Trophoblast cell (in vitro differentiated cells and primary cell): ENCODE results near the gene FRAT2. TPM values are rescaled to one million over a fixed set of nuclear protein-coding genes. Genes with fewer than 3 reads are reported as not detected.
A peak's percentile ranks its signal among the peaks of the same experiment; 100 is the strongest.

Experiments
- DNase-seq, 2 donors: peaks; one replicate each; pipeline ENCODE4 v3.0.0-alpha.2; 2016
- H2AFZ ChIP-seq: 2 replicates; pipeline ENCODE4 v1.6.1; 2013; ENCODE audit warnings: low read length, moderate library complexity, mild to moderate bottlenecking; ENCODE audit not compliant: insufficient read depth, poor library complexity
- H2AK5ac ChIP-seq: 2 replicates; pipeline ENCODE4 v1.6.1; 2013; ENCODE audit warnings: mild to moderate bottlenecking, low read length
- H2BK120ac ChIP-seq: 2 replicates; pipeline ENCODE4 v1.6.1; 2013; ENCODE audit warnings: low read length, mild to moderate bottlenecking, moderate library complexity; ENCODE audit not compliant: insufficient read depth, poor library complexity
- H2BK12ac ChIP-seq: 2 replicates; pipeline ENCODE4 v1.6.1; 2013; ENCODE audit warnings: mild to moderate bottlenecking, low read length, moderate library complexity
- H2BK5ac ChIP-seq: 2 replicates; pipeline ENCODE4 v1.6.1; 2013; ENCODE audit warnings: low read length, low read depth, moderate library complexity, mild to moderate bottlenecking; ENCODE audit not compliant: poor library complexity
- H3K14ac ChIP-seq: 2 replicates; pipeline ENCODE4 v1.6.1; 2013; ENCODE audit warnings: mild to moderate bottlenecking, low read length
- H3K18ac ChIP-seq: 2 replicates; pipeline ENCODE4 v1.6.1; 2013; ENCODE audit warnings: mild to moderate bottlenecking, low read length
- H3K23ac ChIP-seq: 2 replicates; pipeline ENCODE4 v1.6.1; 2013; ENCODE audit warnings: low read length
- H3K27ac ChIP-seq: 2 replicates; pipeline ENCODE4 v1.5.1; 2013; ENCODE audit warnings: low read depth, mild to moderate bottlenecking, inconsistent platforms, low read length, moderate library complexity
- H3K27me3 ChIP-seq: 2 replicates; pipeline ENCODE4 v1.6.1; 2013; ENCODE audit warnings: inconsistent platforms, mild to moderate bottlenecking, low read length, moderate library complexity; ENCODE audit not compliant: insufficient read depth
- H3K36me3 ChIP-seq, 2 experiments: 1 replicate in 1 of 2; 2 replicates in 1 of 2; pipeline ENCODE4 v1.6.1; 2013; ENCODE audit warnings: low read length in 2 of 2, mild to moderate bottlenecking in 2 of 2, moderate library complexity in 1 of 2; ENCODE audit not compliant: insufficient read depth in 2 of 2, control insufficient read depth in 1 of 2
- H3K4ac ChIP-seq: 2 replicates; pipeline ENCODE4 v1.6.1; 2013; ENCODE audit warnings: low read depth, mild to moderate bottlenecking, low read length, moderate library complexity
- H3K4me1 ChIP-seq, 2 experiments: 1 replicate in 1 of 2; 2 replicates in 1 of 2; pipeline ENCODE4 v1.6.1; 2013; ENCODE audit warnings: low read length in 2 of 2, mild to moderate bottlenecking in 2 of 2, moderate library complexity in 1 of 2; ENCODE audit not compliant: insufficient read depth in 2 of 2, control insufficient read depth in 1 of 2
- H3K4me2 ChIP-seq: 2 replicates; pipeline ENCODE4 v1.6.1; 2013; ENCODE audit warnings: inconsistent platforms, mild to moderate bottlenecking, low read length, moderate library complexity
- H3K4me3 ChIP-seq: 2 replicates; pipeline ENCODE4 v1.5.1; 2013; ENCODE audit warnings: mild to moderate bottlenecking, low read depth, low read length, inconsistent platforms
- H3K79me1 ChIP-seq: one replicate; pipeline ENCODE4 v1.6.1; 2013; ENCODE audit warnings: low read length
- H3K79me2 ChIP-seq: 2 replicates; pipeline ENCODE4 v1.6.1; 2013; ENCODE audit warnings: low read length, mild to moderate bottlenecking; ENCODE audit not compliant: control insufficient read depth, insufficient read depth, poor library complexity
- H3K9ac ChIP-seq: 2 replicates; pipeline ENCODE4 v1.6.1; 2013; ENCODE audit warnings: mild to moderate bottlenecking, low read length
- H3K9me3 ChIP-seq: 2 replicates; pipeline ENCODE4 v1.6.1; 2013; ENCODE audit warnings: low read depth, mild to moderate bottlenecking, control low read depth, inconsistent platforms, low read length; ENCODE audit not compliant: insufficient read depth
- H4K12ac ChIP-seq: 2 replicates; pipeline ENCODE4 v1.6.1; 2013; ENCODE audit warnings: low read depth, mild to moderate bottlenecking, low read length, moderate library complexity
- H4K8ac ChIP-seq: 2 replicates; pipeline ENCODE4 v1.6.1; 2013; ENCODE audit warnings: low read depth, mild to moderate bottlenecking, low read length, moderate library complexity
- H4K91ac ChIP-seq: one replicate; pipeline ENCODE4 v1.6.1; 2013; ENCODE audit warnings: low read depth, mild to moderate bottlenecking, low read length, moderate library complexity
- WGBS: extraction: QIAGEN DNeasy Blood & Tissue Kit; methylation state at CpG from one replicate; pipeline ENCODE4 v1.1.7; 2013; ENCODE audit warnings: missing lambda C conversion rate; ENCODE audit not compliant: insufficient read length, insufficient coverage; ENCODE audit errors: extremely low coverage; 5-methylcytosine and 5-hydroxymethylcytosine counted together
- polyA plus RNA-seq: library from polyadenylated mRNA; stranded (reverse); fragments of 200-250 nt; gene quantifications from 2 replicates; pipeline ENCODE4 v1.2.3, GENCODE V29; 2013

FRAT2 gene, protein sequence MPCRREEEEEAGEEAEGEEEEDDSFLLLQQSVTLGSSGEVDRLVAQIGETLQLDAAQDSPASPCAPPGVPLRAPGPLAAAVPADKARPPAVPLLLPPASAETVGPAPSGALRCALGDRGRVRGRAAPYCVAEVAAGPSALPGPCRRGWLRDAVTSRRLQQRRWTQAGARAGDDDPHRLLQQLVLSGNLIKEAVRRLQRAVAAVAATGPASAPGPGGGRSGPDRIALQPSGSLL
- polyA plus RNA-seq: 6.7 and 6.8 TPM in 2 replicates

DNA sequence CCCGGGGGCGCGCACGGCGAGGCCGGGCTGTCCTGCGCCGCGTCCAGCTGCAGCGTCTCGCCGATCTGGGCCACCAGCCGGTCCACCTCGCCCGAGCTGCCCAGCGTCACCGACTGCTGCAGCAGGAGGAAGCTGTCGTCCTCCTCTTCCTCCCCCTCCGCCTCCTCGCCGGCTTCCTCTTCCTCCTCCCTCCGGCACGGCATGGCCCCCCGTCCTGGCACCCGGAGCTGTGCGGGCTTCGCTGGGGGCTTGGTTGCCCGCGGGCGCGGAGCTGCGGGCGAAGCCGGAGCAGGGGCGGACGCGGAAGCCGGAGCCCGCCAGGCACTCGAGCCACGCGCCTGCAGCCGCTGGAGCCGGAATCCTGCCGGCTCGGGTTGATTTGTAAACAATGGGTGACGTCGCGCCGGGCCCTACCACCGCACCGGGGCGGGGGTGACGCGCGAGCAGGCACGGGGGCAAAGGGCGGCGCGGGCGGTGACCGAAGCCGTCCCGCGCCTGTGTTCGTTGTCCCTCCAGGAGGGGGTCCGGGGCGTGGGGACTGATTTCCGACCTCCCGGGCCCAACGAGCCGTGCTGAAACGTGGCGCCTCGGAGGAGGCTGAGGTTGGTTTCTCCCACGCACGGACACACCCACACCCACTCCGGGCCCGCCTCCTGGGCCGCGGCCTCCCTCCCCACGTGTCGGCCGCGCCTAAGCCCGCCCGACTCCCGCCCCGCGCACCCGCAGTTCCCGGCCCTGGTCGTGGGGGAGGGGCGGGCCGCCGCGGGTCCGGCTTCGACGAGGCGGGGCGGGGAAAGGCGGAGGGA is at the start of gene FRAT2:
Gene FRAT2 (minus strand): TSS at position 360 of the 806 bp plus-strand sequence. CDS start 157 bp downstream, at position 203.
- H3K27me3 ChIP-seq: no peaks in the 10 kb centered on the region
- H4K8ac ChIP-seq: peak within 1 kb of the TSS; percentile 98
- H3K18ac ChIP-seq: peak within 1 kb of the TSS; percentile 98
- H3K4ac ChIP-seq: peak within 1 kb of the TSS; percentile 92
- DNase-seq: peak; percentile 88 to 93
- H3K79me2 ChIP-seq: peaks cover 2% of the 10 kb centered on the region
- peak within 1 kb of the TSS; percentile 98 for H3K9ac ChIP-seq
- no CpG with 5 or more reads among the region's 103 CpGs for WGBS
- no peaks in the 10 kb centered on the region for H3K9me3 ChIP-seq
- H2AFZ ChIP-seq: peak within 1 kb of the TSS; percentile 86
- peak within 1 kb of the TSS; percentile 98 for H4K91ac ChIP-seq
- peak within 1 kb of the TSS; percentile 82 for H3K4me2 ChIP-seq
- peaks cover 15% of the 10 kb centered on the region for H3K79me1 ChIP-seq
- H2BK12ac ChIP-seq: peak within 1 kb of the TSS; percentile 96
- H2BK5ac ChIP-seq: peak within 1 kb of the TSS; percentile 99
- peak within 1 kb of the TSS; percentile 89 for H4K12ac ChIP-seq
- H3K36me3 ChIP-seq: no peaks in the 10 kb centered on the region
- peak within 1 kb of the TSS; percentile 99 for H3K14ac ChIP-seq
- peak within 1 kb of the TSS; percentile 100 for H2BK120ac ChIP-seq
- H2AK5ac ChIP-seq: peak within 1 kb of the TSS; percentile 70
- no peak within 1 kb of the TSS for H3K23ac ChIP-seq
- H3K4me1 ChIP-seq: peaks cover 3 to 16% of the 10 kb centered on the region in 2 experiments
- H3K27ac ChIP-seq: peak within 1 kb of the TSS; percentile 79
- peak within 1 kb of the TSS; percentile 93 for H3K4me3 ChIP-seq

DNA sequence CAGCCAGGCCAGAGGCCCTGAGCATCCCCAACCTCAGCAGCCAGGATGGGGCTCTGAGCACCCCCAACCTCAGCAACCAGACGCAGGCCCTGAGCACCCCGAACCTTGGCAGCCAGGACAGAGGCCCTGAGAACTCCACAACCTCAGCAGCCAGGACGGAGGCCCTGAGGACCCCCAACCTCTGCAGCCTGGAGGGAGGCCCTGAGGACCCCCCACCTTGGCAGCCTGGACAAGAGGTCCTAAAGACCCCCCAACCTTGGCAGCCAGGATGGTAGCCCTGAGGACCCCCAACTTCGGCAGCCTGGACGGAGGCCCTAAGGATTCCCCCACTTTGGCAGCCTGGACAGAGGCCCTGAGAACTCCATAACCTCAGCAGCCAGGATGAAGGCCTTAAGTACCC is 49.6 kb upstream of the FRAT2 start:
- H3K18ac ChIP-seq: no peak overlapping the region
- H2AK5ac ChIP-seq: no peak overlapping the region
- H3K36me3 ChIP-seq: peaks cover 36 to 54% of the 10 kb centered on the region in 2 experiments
- H3K14ac ChIP-seq: no peak overlapping the region
- no peak overlapping the region for H2BK12ac ChIP-seq
- H3K9me3 ChIP-seq: no peaks in the 10 kb centered on the region
- no peak overlapping the region for H2BK5ac ChIP-seq
- no peak overlapping the region for H3K9ac ChIP-seq
- H3K23ac ChIP-seq: no peak overlapping the region
- H2BK120ac ChIP-seq: no peak overlapping the region
- H4K8ac ChIP-seq: no peak overlapping the region
- no peaks in the 10 kb centered on the region for H3K27me3 ChIP-seq
- no peak overlapping the region for H2AFZ ChIP-seq
- H3K79me2 ChIP-seq: no peaks in the 10 kb centered on the region
- H3K4me2 ChIP-seq: no peak overlapping the region
- no peak for DNase-seq
- no peak overlapping the region for H3K4me3 ChIP-seq
- no CpG with 5 or more reads among the region's 5 CpGs for WGBS
- peaks cover 1% of the 10 kb centered on the region for H3K79me1 ChIP-seq
- no peak overlapping the region for H3K4ac ChIP-seq
- no peak overlapping the region for H4K12ac ChIP-seq
- peaks cover 0 to 2% of the 10 kb centered on the region in 2 experiments for H3K4me1 ChIP-seq
- no peak overlapping the region for H4K91ac ChIP-seq
- no peak overlapping the region for H3K27ac ChIP-seq

DNA sequence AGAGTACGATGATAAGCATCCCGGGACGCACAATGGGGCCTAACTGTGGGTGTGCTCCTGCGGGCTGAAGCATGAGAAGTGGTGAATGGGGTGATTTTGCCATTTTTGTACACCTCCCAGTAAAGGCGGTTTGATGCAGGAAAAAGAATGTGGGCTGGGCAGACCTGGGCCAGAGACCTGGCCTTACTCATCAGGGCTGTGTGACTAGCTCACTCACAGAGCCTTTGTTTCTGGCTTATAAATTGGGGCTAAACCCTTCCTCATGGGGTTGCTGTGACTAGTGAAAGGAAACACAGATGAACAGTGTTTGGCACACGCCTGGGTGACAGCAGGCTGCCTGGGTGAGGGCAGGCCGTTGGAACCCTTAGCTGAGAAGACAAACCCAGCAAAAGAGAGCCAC is 48.6 kb upstream of the FRAT2 start:
- no peak overlapping the region for H3K27ac ChIP-seq

DNA sequence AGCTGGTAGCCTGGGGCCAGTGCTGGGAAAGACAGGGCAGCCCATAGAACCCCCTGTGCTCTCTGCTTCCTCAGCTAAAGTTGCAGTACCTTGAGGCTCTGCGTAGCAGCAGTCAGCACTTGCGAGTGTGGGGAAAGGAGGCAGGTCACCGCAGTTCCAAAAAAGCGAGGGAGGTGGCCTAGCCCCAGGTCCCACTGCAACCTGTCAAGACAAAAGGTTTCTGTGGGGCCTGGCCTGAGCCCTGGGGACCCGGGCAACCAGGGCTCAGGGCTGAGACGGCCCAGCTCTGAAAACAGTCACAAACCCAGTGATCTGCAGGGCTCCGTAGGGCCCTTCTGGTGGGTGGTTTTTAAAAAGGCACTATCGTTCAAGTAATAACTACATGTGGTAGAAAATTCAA is 47.1 kb upstream of the FRAT2 start:
- Histone ChIP-seq H2BK12ac (no peak overlapping the region), H3K4ac (no peak overlapping the region), H2AFZ (no peak overlapping the region), H3K79me2 (no peaks in the 10 kb centered on the region), H3K27ac (no peak overlapping the region), H4K91ac (no peak overlapping the region), H3K14ac (no peak overlapping the region), H4K12ac (no peak overlapping the region), H2AK5ac (no peak overlapping the region), H3K79me1 (peaks cover 4% of the 10 kb centered on the region), H3K36me3 (peaks cover 31 to 55% of the 10 kb centered on the region in 2 experiments), H3K4me3 (no peak overlapping the region), H3K9me3 (no peaks in the 10 kb centered on the region), H2BK5ac (no peak overlapping the region), H3K4me1 (peaks cover 0 to 5% of the 10 kb centered on the region in 2 experiments), H3K4me2 (no peak overlapping the region), H2BK120ac (no peak overlapping the region), H4K8ac (no peak overlapping the region), H3K23ac (no peak overlapping the region), H3K18ac (no peak overlapping the region), H3K9ac (no peak overlapping the region), H3K27me3 (no peaks in the 10 kb centered on the region)
- no CpG with 5 or more reads among the region's 8 CpGs for WGBS
- no peak for DNase-seq

More for the DNA sequence above, 48.6 kb upstream of the FRAT2 start:
- Histone ChIP-seq H2BK12ac (no peak overlapping the region), H2AK5ac (no peak overlapping the region), H4K12ac (no peak overlapping the region), H3K18ac (no peak overlapping the region), H2AFZ (no peak overlapping the region), H3K79me1 (peaks cover 4% of the 10 kb centered on the region), H3K9ac (no peak overlapping the region), H4K8ac (no peak overlapping the region), H3K9me3 (no peaks in the 10 kb centered on the region), H3K36me3 (peaks cover 34 to 51% of the 10 kb centered on the region in 2 experiments), H3K4me2 (no peak overlapping the region), H3K14ac (no peak overlapping the region), H3K79me2 (no peaks in the 10 kb centered on the region), H4K91ac (no peak overlapping the region), H3K27me3 (no peaks in the 10 kb centered on the region), H3K4me1 (peaks cover 0 to 5% of the 10 kb centered on the region in 2 experiments), H3K4me3 (no peak overlapping the region), H3K23ac (no peak overlapping the region), H2BK120ac (no peak overlapping the region), H3K4ac (no peak overlapping the region), H2BK5ac (no peak overlapping the region)
- DNase-seq: no peak
- no CpG with 5 or more reads among the region's 7 CpGs for WGBS
